Right lobe of liver (tissue), 6 donors: ENCODE measurements around the gene AMN1. TPM values are rescaled to one million over a fixed set of nuclear protein-coding genes. Genes with fewer than 3 reads are reported as not detected.
"Not testable (repeated sequence)": the region's sequence is repeated elsewhere in the genome, so short reads cannot be mapped to it uniquely, and the experiment has no call there.

ENCODE experiments used
- ATAC-seq, 4 donors: fragments of 200-7000 bp; cut with Tn5 transposase; one replicate each; pipeline ENCODE4 v1.9.1; 2020; ENCODE audit warnings: mild to moderate bottlenecking in 4 of 4, moderate library complexity in 4 of 4
- DNase-seq, 3 donors: peaks; one replicate each; pipeline ENCODE4 v3.0.0-alpha.2; 2020
- H3K27ac ChIP-seq, 3 donors: fragments of 200-600 bp; one replicate each; pipeline ENCODE4 v1.8.0; 2022
- H3K27me3 ChIP-seq, 2 donors: fragments of 200-600 bp; one replicate each; pipeline ENCODE4 v1.8.0; 2022
- H3K36me3 ChIP-seq, 4 donors: fragments of 200-600 bp; sonication (generic) in 1 of 4; one replicate each; pipeline versions ENCODE4 v1.5.1 to v1.8.0; 2017 to 2022; ENCODE audit warnings: control low read depth in 1 of 4
- H3K4me1 ChIP-seq, 4 donors: fragments of 200-600 bp; sonication (generic) in 1 of 4; one replicate each; pipeline versions ENCODE4 v1.5.1 to v1.8.0; 2017 to 2022; ENCODE audit warnings: control low read depth in 1 of 4
- H3K4me3 ChIP-seq, 3 donors: fragments of 200-600 bp; one replicate each; pipeline ENCODE4 v1.8.0; 2022
- H3K9me3 ChIP-seq, 4 donors: fragments of 200-600 bp; sonication (generic) in 1 of 4; one replicate each; pipeline versions ENCODE4 v1.5.1 to v1.8.0; 2017 to 2022; ENCODE audit warnings: control low read depth in 1 of 4
- CTCF ChIP-seq, 4 donors: fragments of 200-600 bp in 3 of 4; fragments of 450-650 bp in 1 of 4; IDR thresholded peaks; one replicate each; pipeline versions ENCODE4 v1.5.1 to v1.8.0; 2016 to 2022; ENCODE audit warnings: antibody characterized with exemption in 4 of 4, mild to moderate bottlenecking in 2 of 4
- POLR2A ChIP-seq: fragments of 450-650 bp; IDR thresholded peaks from one replicate; pipeline ENCODE4 v1.6.1; 2017; ENCODE audit warnings: antibody characterized with exemption, mild to moderate bottlenecking
- WGBS: methylation state at CpG from one replicate; pipeline ENCODE4 v1.1.6; 2018; ENCODE audit warnings: low coverage, low lambda C conversion rate; ENCODE audit not compliant: insufficient coverage; ENCODE audit errors: missing lambda C conversion rate; 5-methylcytosine and 5-hydroxymethylcytosine counted together
- intact Hi-C, 2 donors: fragments of 100-400 bp; cut with DNase I; formaldehyde crosslinking; loops; one replicate each; pipeline versions ENCODE4 v1.11.2 to v1.14.1; 2022
- total RNA-seq, 6 experiments: library from RNA; depleted of rRNA in 2 of 6; stranded (reverse); fragments of >200 nt in 2 of 6; fragmentation: NEBNext Ultra II Directional in 3 of 6; extraction: Animal tissue kit (Norgen Biotek cat#: 25700) in 3 of 6; gene quantifications; one replicate each; pipeline versions ENCODE4 v1.1.0 to v1.2.4, GENCODE V29; 2016 to 2023
- donor health status: DM: no; HTN: yes; CAD: no.
- donor health status: DM: no; HTN: no; CAD: no.
- donor health status: DM: no; HTN: no; CAD: no.
- donor health status: DM: no; HTN: yes; CAD: no.
- donor health status: DM: no; HTN: yes; CAD: no.

The AMN1 gene
- total RNA-seq, 6 experiments from 2014 or later: 1.2 to 7.3 (median 2.8) TPM

GRCh38 chr12:31772186-31772585 lies 43.4 kb upstream of the AMN1 start:
- Histone ChIP-seq H3K9me3 (no peaks in the 10 kb centered on the region), H3K4me3 (no peak overlapping the region), H3K27ac (peak overlapping the region in 1 of 3 donors; percentile 75), H3K36me3 (no peaks in the 10 kb centered on the region), H3K4me1 (peaks cover 0 to 31% (median 13%) of the 10 kb centered on the region in 4 donors), H3K27me3 (no peaks in the 10 kb centered on the region)
- DNase-seq: no peak
- 78% methylated on average over 4 of the region's 4 CpGs for WGBS
- no peak for TF ChIP-seq POLR2A
- TF ChIP-seq CTCF (IDR thresholded peaks at IDR 0.05): no peak
- intact Hi-C loops: no loop called here
- ATAC-seq: no peak

GRCh38 chr12:31768046-31768445 lies 39.2 kb upstream of the AMN1 start:
- Histone ChIP-seq H3K27me3 (no peaks in the 10 kb centered on the region), H3K9me3 (no peaks in the 10 kb centered on the region), H3K36me3 (no peaks in the 10 kb centered on the region), H3K27ac (no peak overlapping the region), H3K4me1 (peaks cover 0 to 10% (median 5%) of the 10 kb centered on the region in 4 donors), H3K4me3 (no peak overlapping the region)
- DNase-seq (no peak), ATAC-seq (no peak)
- 100% methylated on average over 1 of the region's 2 CpGs for WGBS
- intact Hi-C loops: no loop called here
- TF ChIP-seq CTCF (IDR thresholded peaks at IDR 0.05) (no peak), POLR2A (no peak)

- ATAC-seq: peak in 1 of 4 donors; percentile 22
- intact Hi-C loops: no loop called here
Measured at GRCh38 chr12:31765931-31766330, 37.1 kb upstream of the AMN1 start.

GRCh38 chr12:31759632-31760459 lies 31.0 kb upstream of the AMN1 start:
- H3K9me3 ChIP-seq: no peaks in the 10 kb centered on the region
- H3K36me3 ChIP-seq: no peaks in the 10 kb centered on the region
- H3K4me1 ChIP-seq: peaks cover 0 to 9% (median 0%) of the 10 kb centered on the region in 4 donors
- ATAC-seq: peak; percentile 32 to 63 (median 50)
- DNase-seq: no peak
- TF ChIP-seq CTCF (IDR thresholded peaks at IDR 0.05) (no peak), POLR2A (no peak)
- 40% methylated on average over 4 of the region's 4 CpGs for WGBS
- no peaks in the 10 kb centered on the region for H3K27me3 ChIP-seq
- H3K27ac ChIP-seq: peak overlapping the region in 1 of 3 donors; percentile 18
- no peak overlapping the region for H3K4me3 ChIP-seq
- intact Hi-C loops: no loop called here

More at GRCh38 chr12:31765931-31766330, 37.1 kb upstream of the AMN1 start:
- 37% methylated on average over 1 of the region's 1 CpG for WGBS
- TF ChIP-seq CTCF (IDR thresholded peaks at IDR 0.05): no peak
- TF ChIP-seq POLR2A: no peak
- no peak for DNase-seq
- no peak overlapping the region for H3K4me3 ChIP-seq
- no peaks in the 10 kb centered on the region for H3K36me3 ChIP-seq
- no peaks in the 10 kb centered on the region for H3K4me1 ChIP-seq
- no peaks in the 10 kb centered on the region for H3K9me3 ChIP-seq
- H3K27me3 ChIP-seq: no peaks in the 10 kb centered on the region
- no peak overlapping the region for H3K27ac ChIP-seq

GRCh38 chr12:31758297-31758696 lies 29.5 kb upstream of the AMN1 start:
- intact Hi-C loops, H3K36me3 ChIP-seq, H3K27ac ChIP-seq, H3K27me3 ChIP-seq, ATAC-seq, DNase-seq, H3K9me3 ChIP-seq, H3K4me3 ChIP-seq, H3K4me1 ChIP-seq: not testable (repeated sequence)
- 98% methylated on average over 5 of the region's 5 CpGs for WGBS
